ENCODE measurements around the gene FXYD6.

FXYD6 gene

GRCh38 chr11:117843666-117844484 lies 32.6 kb downstream of the FXYD6 start:
- H3K9me3 ChIP-seq (ENCODE audit: low read depth, low read length) = no peaks in the 10 kb centered on the region
- TF ChIP-seq EZH2 (IDR thresholded peaks at IDR 0.05) = no peak
- no peak for TF ChIP-seq POLR2AphosphoS5 (IDR thresholded peaks at IDR 0.05; ENCODE audit: borderline replicate concordance, low read depth, low read length)
- no peak for TF ChIP-seq FOXP2 (optimal IDR thresholded peaks at IDR 0.05; ENCODE audit: control extremely low read depth, extremely low read length, insufficient read depth)
- no peak overlapping the region for H3K9ac ChIP-seq (ENCODE audit: insufficient read length)
- H3K36me3 ChIP-seq (ENCODE audit: insufficient read depth, low read length) = no peaks in the 10 kb centered on the region
- H3K27ac ChIP-seq = no peak overlapping the region
- no peak overlapping the region for H3K4me3 ChIP-seq
- DNase-seq (ENCODE audit: low read depth, low spot score) = no peak

- H3K27ac ChIP-seq = no peak overlapping the region
- no peaks in the 10 kb centered on the region for H3K9me3 ChIP-seq (ENCODE audit: low read depth, low read length)
- no peak for DNase-seq (ENCODE audit: low read depth, low spot score)
- H3K36me3 ChIP-seq (ENCODE audit: insufficient read depth, low read length) = no peaks in the 10 kb centered on the region
- TF ChIP-seq FOXP2 (optimal IDR thresholded peaks at IDR 0.05; ENCODE audit: control extremely low read depth, extremely low read length, insufficient read depth) (no peak), EZH2 (IDR thresholded peaks at IDR 0.05) (no peak), POLR2AphosphoS5 (IDR thresholded peaks at IDR 0.05; ENCODE audit: borderline replicate concordance, low read depth, low read length) (no peak)
- no peak overlapping the region for H3K9ac ChIP-seq (ENCODE audit: insufficient read length)
- H3K4me3 ChIP-seq = no peak overlapping the region
These were observed 34.1 kb downstream of the FXYD6 start for GRCh38 chr11:117842131-117842941.

- Histone ChIP-seq H3K4me3 (no peak overlapping the region), H3K36me3 (ENCODE audit: insufficient read depth, low read length) (no peaks in the 10 kb centered on the region), H3K27ac (no peak overlapping the region), H3K9ac (ENCODE audit: insufficient read length) (no peak overlapping the region), H3K9me3 (ENCODE audit: low read depth, low read length) (no peaks in the 10 kb centered on the region)
- no peak for DNase-seq (ENCODE audit: low read depth, low spot score)
- TF ChIP-seq POLR2AphosphoS5 (IDR thresholded peaks at IDR 0.05; ENCODE audit: borderline replicate concordance, low read depth, low read length) = no peak
- TF ChIP-seq EZH2 (IDR thresholded peaks at IDR 0.05) = no peak
- no peak for TF ChIP-seq FOXP2 (optimal IDR thresholded peaks at IDR 0.05; ENCODE audit: control extremely low read depth, extremely low read length, insufficient read depth)
These were observed 34.9 kb downstream of the FXYD6 start for GRCh38 chr11:117841551-117842031.

GRCh38 chr11:117840881-117841550 lies 35.4 kb downstream of the FXYD6 start:
- TF ChIP-seq POLR2AphosphoS5 (IDR thresholded peaks at IDR 0.05; ENCODE audit: borderline replicate concordance, low read depth, low read length) = no peak
- TF ChIP-seq EZH2 (IDR thresholded peaks at IDR 0.05) = no peak
- no peak for TF ChIP-seq FOXP2 (optimal IDR thresholded peaks at IDR 0.05; ENCODE audit: control extremely low read depth, extremely low read length, insufficient read depth)
- Histone ChIP-seq H3K36me3 (ENCODE audit: insufficient read depth, low read length) (no peaks in the 10 kb centered on the region), H3K9me3 (ENCODE audit: low read depth, low read length) (no peaks in the 10 kb centered on the region), H3K9ac (ENCODE audit: insufficient read length) (no peak overlapping the region), H3K27ac (no peak overlapping the region), H3K4me3 (no peak overlapping the region)
- DNase-seq (ENCODE audit: low read depth, low spot score) = no peak

GRCh38 chr11:117839936-117840813 lies 36.3 kb downstream of the FXYD6 start:
- no peak for TF ChIP-seq POLR2AphosphoS5 (IDR thresholded peaks at IDR 0.05; ENCODE audit: borderline replicate concordance, low read depth, low read length)
- TF ChIP-seq FOXP2 (optimal IDR thresholded peaks at IDR 0.05; ENCODE audit: control extremely low read depth, extremely low read length, insufficient read depth) = no peak
- TF ChIP-seq EZH2 (IDR thresholded peaks at IDR 0.05) = no peak
- Histone ChIP-seq H3K36me3 (ENCODE audit: insufficient read depth, low read length) (no peaks in the 10 kb centered on the region), H3K9ac (ENCODE audit: insufficient read length) (no peak overlapping the region), H3K4me3 (no peak overlapping the region), H3K9me3 (ENCODE audit: low read depth, low read length) (no peaks in the 10 kb centered on the region), H3K27ac (no peak overlapping the region)
- no peak for DNase-seq (ENCODE audit: low read depth, low spot score)

GRCh38 chr11:117839380-117839881 lies 37.0 kb downstream of the FXYD6 start:
- DNase-seq (ENCODE audit: low read depth, low spot score) = no peak

GRCh38 chr11:117838901-117839300 lies 37.6 kb downstream of the FXYD6 start:
- H3K27ac ChIP-seq = no peak overlapping the region
- no peak overlapping the region for H3K4me3 ChIP-seq
- no peaks in the 10 kb centered on the region for H3K9me3 ChIP-seq (ENCODE audit: low read depth, low read length)
- no peak for DNase-seq (ENCODE audit: low read depth, low spot score)
- H3K36me3 ChIP-seq (ENCODE audit: insufficient read depth, low read length) = no peaks in the 10 kb centered on the region
- TF ChIP-seq EZH2 (IDR thresholded peaks at IDR 0.05) (no peak), FOXP2 (optimal IDR thresholded peaks at IDR 0.05; ENCODE audit: control extremely low read depth, extremely low read length, insufficient read depth) (no peak), POLR2AphosphoS5 (IDR thresholded peaks at IDR 0.05; ENCODE audit: borderline replicate concordance, low read depth, low read length) (no peak)
- H3K9ac ChIP-seq (ENCODE audit: insufficient read length) = no peak overlapping the region

More at GRCh38 chr11:117839380-117839881, 37.0 kb downstream of the FXYD6 start:
- Histone ChIP-seq H3K4me3 (no peak overlapping the region), H3K36me3 (ENCODE audit: insufficient read depth, low read length) (no peaks in the 10 kb centered on the region), H3K9ac (ENCODE audit: insufficient read length) (no peak overlapping the region), H3K27ac (no peak overlapping the region), H3K9me3 (ENCODE audit: low read depth, low read length) (no peaks in the 10 kb centered on the region)
- TF ChIP-seq EZH2 (IDR thresholded peaks at IDR 0.05) = no peak
